Keratinocyte (primary cell): ENCODE measurements around the gene ARSK. TPM values are rescaled to one million over a fixed set of nuclear protein-coding genes. Genes with fewer than 3 reads are reported as not detected.

ENCODE experiments used
- DNase-seq: peaks from one replicate; pipeline ENCODE4 v3.0.0-alpha.2; 2011; ENCODE audit warnings: low read depth, missing footprints, low spot score
- FAIRE-seq: peaks from 2 replicates; lab custom pipeline; 2011; peaks lifted over from hg19 to GRCh38; lab: Jason Lieb, UNC
- H2AFZ ChIP-seq: 2 replicates; pipeline ENCODE4 v1.6.0; 2012; ENCODE audit warnings: low read length, control low read depth, inconsistent platforms; ENCODE audit not compliant: control insufficient read depth
- H3K27ac ChIP-seq: 2 replicates; pipeline ENCODE4 v1.5.1; 2011; ENCODE audit warnings: low read length; ENCODE audit not compliant: control insufficient read depth, insufficient read depth
- H3K27me3 ChIP-seq: 3 replicates; pipeline ENCODE4 v1.6.0; 2011; ENCODE audit warnings: low read length; ENCODE audit not compliant: control insufficient read depth, insufficient read depth; ENCODE audit errors: extremely low read depth
- H3K36me3 ChIP-seq, 2 experiments: 2 replicates in 1 of 2; 3 replicates in 1 of 2; pipeline ENCODE4 v1.5.1; 2011; ENCODE audit warnings: low read length in 2 of 2, mild to moderate bottlenecking in 1 of 2; ENCODE audit not compliant: control insufficient read depth in 2 of 2, insufficient read depth in 2 of 2; ENCODE audit errors: extremely low read depth in 1 of 2
- H3K4me1 ChIP-seq: 3 replicates; pipeline ENCODE4 v1.5.1; 2011; ENCODE audit warnings: low read length; ENCODE audit not compliant: control insufficient read depth, insufficient read depth; ENCODE audit errors: extremely low read depth
- H3K4me2 ChIP-seq: 3 replicates; pipeline ENCODE4 v1.6.0; 2011; ENCODE audit warnings: low read depth, low read length; ENCODE audit not compliant: control insufficient read depth, insufficient read depth; ENCODE audit errors: extremely low read depth
- H3K4me3 ChIP-seq, 3 experiments: fragments of 200-600 bp in 1 of 3; sonication (generic) in 1 of 3; 2 replicates in 2 of 3; 3 replicates in 1 of 3; pipeline ENCODE4 v1.5.1; 2011 to 2016; ENCODE audit warnings: low read length in 3 of 3, mild to moderate bottlenecking in 3 of 3, control low read depth in 2 of 3, inconsistent platforms in 1 of 3, low read depth in 1 of 3, mixed read lengths in 1 of 3, mixed run types in 1 of 3, moderate library complexity in 1 of 3; ENCODE audit not compliant: control insufficient read depth in 2 of 3, insufficient read depth in 2 of 3; ENCODE audit errors: extremely low read depth in 1 of 3
- H3K79me2 ChIP-seq: 2 replicates; pipeline ENCODE4 v1.6.0; 2012; ENCODE audit warnings: low read length; ENCODE audit not compliant: control insufficient read depth, insufficient read depth
- H3K9ac ChIP-seq: 3 replicates; pipeline ENCODE4 v1.6.0; 2011; ENCODE audit warnings: low read length; ENCODE audit not compliant: control insufficient read depth, insufficient read depth; ENCODE audit errors: extremely low read depth
- H3K9me1 ChIP-seq: 3 replicates; pipeline ENCODE4 v1.6.0; 2011; ENCODE audit warnings: low read length; ENCODE audit not compliant: control insufficient read depth, insufficient read depth; ENCODE audit errors: extremely low read depth
- H3K9me3 ChIP-seq: 2 replicates; pipeline ENCODE4 v1.5.1; 2012; ENCODE audit warnings: low read depth, low read length; ENCODE audit not compliant: control insufficient read depth
- H4K20me1 ChIP-seq: 3 replicates; pipeline ENCODE4 v1.6.0; 2011; ENCODE audit warnings: low read length; ENCODE audit not compliant: control insufficient read depth, insufficient read depth; ENCODE audit errors: extremely low read depth
- EZH2 ChIP-seq: IDR thresholded peaks from one replicate; pipeline ENCODE4 v1.6.1; 2012; ENCODE audit warnings: inconsistent platforms, mild to moderate bottlenecking, low read length, moderate library complexity
- dilution Hi-C: fragments of 300-500 bp; cut with MboI; formaldehyde crosslinking; loops from one replicate; pipeline ENCODE4 v1.7.0; 2020; ENCODE audit warnings: low sequenced_read_pairs; ENCODE audit not compliant: extremely low pct_ligation_motif_present
- polyA plus RNA-seq, 5 experiments: library from polyadenylated mRNA; depleted of rRNA in 3 of 5; stranded (reverse) in 3 of 5; stranded (forward) in 1 of 5; unstranded in 1 of 5; fragments of >200 nt; gene quantifications; 1 replicate in 1 of 5; 2 replicates in 3 of 5; 3 replicates in 1 of 5; pipeline versions ENCODE4 v1.2.1 to v1.2.3, GENCODE V29; 2011 to 2012; ENCODE audit warnings: missing spikeins in 2 of 5, low read depth in 1 of 5, low replicate concordance in 1 of 5
- TF ChIP-seq, protein P1 (sequence below), 3 experiments: IDR thresholded peaks in 1 of 3; conservative IDR thresholded peaks in 1 of 3; optimal IDR thresholded peaks in 1 of 3; 2 replicates in 2 of 3; 3 replicates in 1 of 3; pipeline versions ENCODE3 to v1.5.1; 2011; ENCODE audit warnings: low read length in 3 of 3, mild to moderate bottlenecking in 3 of 3, moderate library complexity in 2 of 3, control low read depth in 1 of 3, inconsistent platforms in 1 of 3; ENCODE audit not compliant: insufficient read depth in 2 of 3; ENCODE audit errors: extremely low read depth in 1 of 3

ARSK gene
- polyA plus RNA-seq, 1 donor (not counting 4 experiments of a cell fraction or from before 2014, with no cell fraction given) = 9.3 TPM

DNA sequence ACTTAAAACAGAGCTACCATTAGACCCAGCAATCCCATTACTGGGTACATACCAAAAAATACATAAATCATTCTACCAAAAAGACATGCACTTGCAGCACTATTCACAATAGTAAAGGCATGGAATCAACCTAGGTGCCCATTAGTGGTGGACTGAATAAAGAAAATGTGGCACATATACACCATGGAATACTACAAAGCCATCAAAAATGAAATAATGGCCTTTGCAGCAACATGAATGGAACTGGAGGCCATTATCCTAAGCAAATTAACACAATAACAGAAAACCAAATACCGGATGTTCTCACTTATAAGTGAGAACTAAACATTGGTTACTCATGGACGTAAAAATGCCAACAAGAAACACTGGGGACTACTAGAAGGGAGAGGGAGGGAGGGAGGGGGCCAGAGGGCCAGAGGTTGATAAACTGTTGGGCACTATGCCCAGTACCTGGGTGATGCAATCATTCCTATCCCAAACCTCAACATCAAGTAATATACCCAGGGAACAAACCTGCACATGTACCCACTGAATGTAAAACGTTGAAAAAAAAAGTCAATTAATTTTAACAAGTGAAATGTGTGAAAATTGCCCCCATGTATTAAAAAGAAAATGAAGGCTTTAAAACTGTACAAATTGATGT, 40.5 kb downstream of the ARSK start:
- DNase-seq = no peak
- H3K36me3 ChIP-seq = no peaks in the 10 kb centered on the region
- dilution Hi-C loops = no loop called here

DNA sequence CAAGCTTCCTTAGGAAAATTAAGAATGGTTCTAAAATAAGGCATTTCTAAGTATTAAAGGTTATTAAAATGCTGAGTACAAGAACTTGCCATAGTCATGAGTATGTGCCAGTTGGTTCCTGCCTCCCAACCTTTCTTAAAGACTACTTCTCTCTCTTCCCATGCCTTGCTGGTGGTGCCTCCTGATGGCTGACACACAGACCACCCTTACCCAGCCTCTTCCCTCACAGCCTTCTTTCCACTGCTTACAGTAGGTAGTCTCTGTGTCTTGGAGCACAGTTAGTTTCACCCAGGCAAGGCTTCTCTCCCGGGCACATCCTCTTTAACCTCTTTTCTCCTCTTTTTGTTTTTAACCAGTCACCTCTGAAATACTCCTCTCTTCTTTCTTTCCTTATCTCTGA, 44.4 kb downstream of the ARSK start:
- no peak for DNase-seq
- H3K79me2 ChIP-seq = no peaks in the 10 kb centered on the region
- H3K9me1 ChIP-seq = no peaks in the 10 kb centered on the region
- H3K4me3 ChIP-seq = no peak overlapping the region
- no peak overlapping the region for H3K27ac ChIP-seq
- dilution Hi-C loops = no loop called here
- no peaks in the 10 kb centered on the region for H3K9me3 ChIP-seq
- no peak overlapping the region for H3K9ac ChIP-seq
- no peaks in the 10 kb centered on the region for H4K20me1 ChIP-seq
- H3K36me3 ChIP-seq = no peaks in the 10 kb centered on the region
- no peaks in the 10 kb centered on the region for H3K4me1 ChIP-seq
- no peaks in the 10 kb centered on the region for H3K27me3 ChIP-seq
- H2AFZ ChIP-seq = no peak overlapping the region
- TF ChIP-seq, protein P1, sequence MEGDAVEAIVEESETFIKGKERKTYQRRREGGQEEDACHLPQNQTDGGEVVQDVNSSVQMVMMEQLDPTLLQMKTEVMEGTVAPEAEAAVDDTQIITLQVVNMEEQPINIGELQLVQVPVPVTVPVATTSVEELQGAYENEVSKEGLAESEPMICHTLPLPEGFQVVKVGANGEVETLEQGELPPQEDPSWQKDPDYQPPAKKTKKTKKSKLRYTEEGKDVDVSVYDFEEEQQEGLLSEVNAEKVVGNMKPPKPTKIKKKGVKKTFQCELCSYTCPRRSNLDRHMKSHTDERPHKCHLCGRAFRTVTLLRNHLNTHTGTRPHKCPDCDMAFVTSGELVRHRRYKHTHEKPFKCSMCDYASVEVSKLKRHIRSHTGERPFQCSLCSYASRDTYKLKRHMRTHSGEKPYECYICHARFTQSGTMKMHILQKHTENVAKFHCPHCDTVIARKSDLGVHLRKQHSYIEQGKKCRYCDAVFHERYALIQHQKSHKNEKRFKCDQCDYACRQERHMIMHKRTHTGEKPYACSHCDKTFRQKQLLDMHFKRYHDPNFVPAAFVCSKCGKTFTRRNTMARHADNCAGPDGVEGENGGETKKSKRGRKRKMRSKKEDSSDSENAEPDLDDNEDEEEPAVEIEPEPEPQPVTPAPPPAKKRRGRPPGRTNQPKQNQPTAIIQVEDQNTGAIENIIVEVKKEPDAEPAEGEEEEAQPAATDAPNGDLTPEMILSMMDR (optimal IDR thresholded peaks at IDR 0.05 in 1 of 3, IDR thresholded peaks at IDR 0.05 in 1 of 3, conservative IDR thresholded peaks at IDR 0.05 in 1 of 3; ENCODE audit: extremely low read depth in 1 of 3, insufficient read depth in 2 of 3, low read length in 3 of 3) = no peak
- no peak for TF ChIP-seq EZH2
- H3K4me2 ChIP-seq = no peak overlapping the region
- no peak for FAIRE-seq

More for the DNA sequence above, 40.5 kb downstream of the ARSK start:
- Histone ChIP-seq H3K27ac (no peak overlapping the region), H2AFZ (no peak overlapping the region), H3K79me2 (no peaks in the 10 kb centered on the region), H3K9ac (no peak overlapping the region), H3K9me1 (no peaks in the 10 kb centered on the region), H4K20me1 (no peaks in the 10 kb centered on the region), H3K27me3 (no peaks in the 10 kb centered on the region), H3K9me3 (no peaks in the 10 kb centered on the region), H3K4me3 (no peak overlapping the region), H3K4me2 (no peak overlapping the region), H3K4me1 (peaks cover 11% of the 10 kb centered on the region)
- FAIRE-seq = no peak
- TF ChIP-seq, protein P1 (optimal IDR thresholded peaks at IDR 0.05 in 1 of 3, IDR thresholded peaks at IDR 0.05 in 1 of 3, conservative IDR thresholded peaks at IDR 0.05 in 1 of 3; ENCODE audit: extremely low read depth in 1 of 3, insufficient read depth in 2 of 3, low read length in 3 of 3) = no peak
- no peak for TF ChIP-seq EZH2
